Activated naive CD4-positive, alpha-beta T cell treated with anti-CD3 and anti-CD28 coated beads, Interleukin-2, amount 50 U/mL, for 72 hours (primary cell): Measurements from ENCODE around the gene GABRA1. TPM values are rescaled to one million over a fixed set of nuclear protein-coding genes. Genes with fewer than 3 reads are reported as not detected.

Source experiments
- ATAC-seq, 2 donors: fragments of 150-1000 bp; cut with Tn5 transposase; 2 replicates each; pipeline ENCODE4 v1.10.0; 2021; ENCODE audit warnings: mild to moderate bottlenecking in 2 of 2, moderate library complexity in 2 of 2
- DNase-seq, 2 donors: peaks; one replicate each; pipeline ENCODE4 v3.0.0; 2021 to 2022; ENCODE audit warnings: low spot score in 2 of 2
- H3K27ac Mint-ChIP-seq, 2 donors: one replicate each; pipeline ENCODE4 v1.8.0; 2022; ENCODE audit warnings: mild to moderate bottlenecking in 2 of 2, mixed read lengths in 2 of 2
- H3K36me3 Mint-ChIP-seq, 2 donors: one replicate each; pipeline ENCODE4 v1.8.0; 2022; ENCODE audit warnings: mixed read lengths in 2 of 2
- H3K9me3 Mint-ChIP-seq, 2 donors: one replicate each; pipeline ENCODE4 v1.8.0; 2022; ENCODE audit warnings: mixed read lengths in 2 of 2
- total RNA-seq, 2 donors: library from RNA; stranded (reverse); gene quantifications; one replicate each; pipeline ENCODE4 v1.2.3, GENCODE V29; 2022

GABRA1 gene
- total RNA-seq, 2 donors from 2014 or later = not detected

- ATAC-seq = no peak
- H3K9me3 Mint-ChIP-seq = peaks cover 16 to 21% of the 10 kb centered on the region in 2 donors
Measured at GRCh38 chr5:161925960-161926359, 78.0 kb downstream of the GABRA1 start.

GRCh38 chr5:161934486-161934885 lies 86.6 kb downstream of the GABRA1 start:
- DNase-seq = no peak
- no peaks in the 10 kb centered on the region for H3K36me3 Mint-ChIP-seq
- no peak for ATAC-seq
- H3K27ac Mint-ChIP-seq = no peak overlapping the region
- H3K9me3 Mint-ChIP-seq = peaks cover 4 to 6% of the 10 kb centered on the region in 2 donors

More at GRCh38 chr5:161925960-161926359, 78.0 kb downstream of the GABRA1 start:
- no peak overlapping the region for H3K27ac Mint-ChIP-seq
- no peak for DNase-seq
- no peaks in the 10 kb centered on the region for H3K36me3 Mint-ChIP-seq

- DNase-seq = no peak
Measured at GRCh38 chr5:161944974-161945373, 97.1 kb downstream of the GABRA1 start.

GRCh38 chr5:161946911-161947310 lies 99.0 kb downstream of the GABRA1 start:
- ATAC-seq (no peak), DNase-seq (no peak)
- H3K36me3 Mint-ChIP-seq = no peaks in the 10 kb centered on the region
- peaks cover 7 to 8% of the 10 kb centered on the region in 2 donors for H3K9me3 Mint-ChIP-seq
- H3K27ac Mint-ChIP-seq = no peak overlapping the region

More at GRCh38 chr5:161944974-161945373, 97.1 kb downstream of the GABRA1 start:
- ATAC-seq = no peak
- no peaks in the 10 kb centered on the region for H3K36me3 Mint-ChIP-seq
- H3K27ac Mint-ChIP-seq = no peak overlapping the region
- H3K9me3 Mint-ChIP-seq = peaks cover 8 to 11% of the 10 kb centered on the region in 2 donors

Other genes starting within 250 kb of the GABRA1 start
- gene GABRA6, start 162.4 kb upstream of the GABRA1 start, total RNA-seq = not detected
- gene GABRG2, start 219.7 kb downstream of the GABRA1 start, total RNA-seq = not detected